ENCODE results near the gene PLCD1.

Gene PLCD1

GRCh38 chr3:38017445-38018295 is 11.8 kb downstream of the PLCD1 start:
- no peak overlapping the region for H3K4me3 ChIP-seq (ENCODE audit: low read depth, low read length)

- no peak overlapping the region for H3K4me3 ChIP-seq (ENCODE audit: low read depth, low read length)
Observed at GRCh38 chr3:38016847-38017444, 12.5 kb downstream of the PLCD1 start.

- no peak overlapping the region for H3K4me3 ChIP-seq (ENCODE audit: low read depth, low read length)
Observed at GRCh38 chr3:38016410-38016809, 13.0 kb downstream of the PLCD1 start.

- H3K4me3 ChIP-seq (ENCODE audit: low read depth, low read length), result no peak overlapping the region
Observed at GRCh38 chr3:38015984-38016383, 13.5 kb downstream of the PLCD1 start.

GRCh38 chr3:38015485-38015884 is 14.0 kb downstream of the PLCD1 start:
- H3K4me3 ChIP-seq (ENCODE audit: low read depth, low read length), result no peak overlapping the region

GRCh38 chr3:38011111-38011510 is 18.3 kb downstream of the PLCD1 start:
- H3K4me3 ChIP-seq (ENCODE audit: low read depth, low read length), result no peak overlapping the region

- H3K4me3 ChIP-seq (ENCODE audit: low read depth, low read length), result no peak overlapping the region
Observed at GRCh38 chr3:38009807-38010591, 19.4 kb downstream of the PLCD1 start.

- no peak overlapping the region for H3K4me3 ChIP-seq (ENCODE audit: low read depth, low read length)
Observed at GRCh38 chr3:38008971-38009580, 20.4 kb downstream of the PLCD1 start.

- no peak overlapping the region for H3K4me3 ChIP-seq (ENCODE audit: low read depth, low read length)
Observed at GRCh38 chr3:38008191-38008701, 21.2 kb downstream of the PLCD1 start.

- H3K4me3 ChIP-seq (ENCODE audit: low read depth, low read length), result no peak overlapping the region
Observed at GRCh38 chr3:38007754-38008090, 21.7 kb downstream of the PLCD1 start.

GRCh38 chr3:38006445-38006995 is 22.9 kb downstream of the PLCD1 start:
- H3K4me3 ChIP-seq (ENCODE audit: low read depth, low read length), result no peak overlapping the region

GRCh38 chr3:38006031-38006430 is 23.4 kb downstream of the PLCD1 start:
- no peak overlapping the region for H3K4me3 ChIP-seq (ENCODE audit: low read depth, low read length)

- H3K4me3 ChIP-seq (ENCODE audit: low read depth, low read length), result no peak overlapping the region
Observed at GRCh38 chr3:38005076-38006020, 24.1 kb downstream of the PLCD1 start.

GRCh38 chr3:38004415-38005075 is 24.9 kb downstream of the PLCD1 start:
- no peak overlapping the region for H3K4me3 ChIP-seq (ENCODE audit: low read depth, low read length)

GRCh38 chr3:38003817-38004414 is 25.5 kb downstream of the PLCD1 start:
- H3K4me3 ChIP-seq (ENCODE audit: low read depth, low read length), result no peak overlapping the region

- H3K4me3 ChIP-seq (ENCODE audit: low read depth, low read length), result no peak overlapping the region
Observed at GRCh38 chr3:38003371-38003816, 26.0 kb downstream of the PLCD1 start.

GRCh38 chr3:38002940-38003339 is 26.5 kb downstream of the PLCD1 start:
- no peak overlapping the region for H3K4me3 ChIP-seq (ENCODE audit: low read depth, low read length)

GRCh38 chr3:38002291-38002876 is 27.1 kb downstream of the PLCD1 start:
- H3K4me3 ChIP-seq (ENCODE audit: low read depth, low read length), result no peak overlapping the region

Data from iPS-11a (cell line).